Progenitor cell of endocrine pancreas (in vitro differentiated cells): ENCODE results near the gene TMEM178B. TPM values are rescaled to one million over a fixed set of nuclear protein-coding genes. Genes with fewer than 3 reads are reported as not detected.

Experiments
- DNase-seq: peaks from one replicate; pipeline ENCODE4 v3.0.0; 2021; ENCODE audit warnings: low spot score; ENCODE audit not compliant: unreplicated experiment
- H3K27ac Mint-ChIP-seq: 2 replicates; pipeline ENCODE4 v1.8.0; 2021; ENCODE audit warnings: mild to moderate bottlenecking, moderate library complexity, mixed read lengths
- H3K27me3 Mint-ChIP-seq: 2 replicates; pipeline ENCODE4 v1.8.0; 2021; ENCODE audit warnings: mixed read lengths
- H3K36me3 Mint-ChIP-seq: 2 replicates; pipeline ENCODE4 v1.8.0; 2022; ENCODE audit warnings: mixed read lengths; ENCODE audit not compliant: insufficient read depth
- H3K4me1 Mint-ChIP-seq: 2 replicates; pipeline ENCODE4 v1.8.0; 2021; ENCODE audit warnings: low read depth, mixed read lengths
- H3K4me3 Mint-ChIP-seq: 2 replicates; pipeline ENCODE4 v1.8.0; 2021; ENCODE audit warnings: low read depth, mild to moderate bottlenecking, moderate library complexity, mixed read lengths
- H3K9me3 Mint-ChIP-seq: 2 replicates; pipeline ENCODE4 v1.8.0; 2021; ENCODE audit warnings: low read depth, mixed read lengths
- total RNA-seq: library from RNA; stranded (reverse); gene quantifications from 2 replicates; pipeline ENCODE4 v1.2.1, GENCODE V29; 2021
- TF ChIP-seq, protein P1 (sequence below): fragments of 200-600 bp; sonication (generic); IDR thresholded peaks from one replicate; pipeline ENCODE4 v1.5.0; 2021; ENCODE audit warnings: antibody characterized with exemption, mild to moderate bottlenecking; ENCODE audit not compliant: unreplicated experiment

Gene TMEM178B
- total RNA-seq, 1 donor from 2014 or later = 2.8 TPM

GRCh38 chr7:141441837-141442627, 368.2 kb downstream of the TMEM178B start:
- Mint-ChIP-seq H3K4me3 (no peak overlapping the region), H3K4me1 (no peaks in the 10 kb centered on the region), H3K27ac (no peak overlapping the region), H3K36me3 (no peaks in the 10 kb centered on the region), H3K9me3 (no peaks in the 10 kb centered on the region), H3K27me3 (no peaks in the 10 kb centered on the region)
- TF ChIP-seq, protein P1, sequence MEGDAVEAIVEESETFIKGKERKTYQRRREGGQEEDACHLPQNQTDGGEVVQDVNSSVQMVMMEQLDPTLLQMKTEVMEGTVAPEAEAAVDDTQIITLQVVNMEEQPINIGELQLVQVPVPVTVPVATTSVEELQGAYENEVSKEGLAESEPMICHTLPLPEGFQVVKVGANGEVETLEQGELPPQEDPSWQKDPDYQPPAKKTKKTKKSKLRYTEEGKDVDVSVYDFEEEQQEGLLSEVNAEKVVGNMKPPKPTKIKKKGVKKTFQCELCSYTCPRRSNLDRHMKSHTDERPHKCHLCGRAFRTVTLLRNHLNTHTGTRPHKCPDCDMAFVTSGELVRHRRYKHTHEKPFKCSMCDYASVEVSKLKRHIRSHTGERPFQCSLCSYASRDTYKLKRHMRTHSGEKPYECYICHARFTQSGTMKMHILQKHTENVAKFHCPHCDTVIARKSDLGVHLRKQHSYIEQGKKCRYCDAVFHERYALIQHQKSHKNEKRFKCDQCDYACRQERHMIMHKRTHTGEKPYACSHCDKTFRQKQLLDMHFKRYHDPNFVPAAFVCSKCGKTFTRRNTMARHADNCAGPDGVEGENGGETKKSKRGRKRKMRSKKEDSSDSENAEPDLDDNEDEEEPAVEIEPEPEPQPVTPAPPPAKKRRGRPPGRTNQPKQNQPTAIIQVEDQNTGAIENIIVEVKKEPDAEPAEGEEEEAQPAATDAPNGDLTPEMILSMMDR = no peak
- no peak for DNase-seq

- no peak overlapping the region for H3K27ac Mint-ChIP-seq
- DNase-seq = no peak
- H3K4me3 Mint-ChIP-seq = no peak overlapping the region
- H3K9me3 Mint-ChIP-seq = no peaks in the 10 kb centered on the region
- H3K36me3 Mint-ChIP-seq = no peaks in the 10 kb centered on the region
- TF ChIP-seq, protein P1 = no peak
- no peaks in the 10 kb centered on the region for H3K27me3 Mint-ChIP-seq
- H3K4me1 Mint-ChIP-seq = no peaks in the 10 kb centered on the region
These were observed 368.9 kb downstream of the TMEM178B start for GRCh38 chr7:141442781-141443180.

GRCh38 chr7:141444961-141445360, 371.1 kb downstream of the TMEM178B start:
- H3K27me3 Mint-ChIP-seq = no peaks in the 10 kb centered on the region
- no peak for DNase-seq
- no peaks in the 10 kb centered on the region for H3K36me3 Mint-ChIP-seq
- no peak overlapping the region for H3K27ac Mint-ChIP-seq
- TF ChIP-seq, protein P1 = no peak
- no peaks in the 10 kb centered on the region for H3K4me1 Mint-ChIP-seq
- no peak overlapping the region for H3K4me3 Mint-ChIP-seq
- H3K9me3 Mint-ChIP-seq = no peaks in the 10 kb centered on the region

- H3K27me3 Mint-ChIP-seq = no peaks in the 10 kb centered on the region
- H3K4me3 Mint-ChIP-seq = no peak overlapping the region
- TF ChIP-seq, protein P1 = no peak
- H3K36me3 Mint-ChIP-seq = no peaks in the 10 kb centered on the region
- no peaks in the 10 kb centered on the region for H3K9me3 Mint-ChIP-seq
- H3K27ac Mint-ChIP-seq = no peak overlapping the region
- no peaks in the 10 kb centered on the region for H3K4me1 Mint-ChIP-seq
- no peak for DNase-seq
These were observed 377.4 kb downstream of the TMEM178B start for GRCh38 chr7:141451232-141451631.

GRCh38 chr7:141452911-141453310, 379.0 kb downstream of the TMEM178B start:
- no peak overlapping the region for H3K4me3 Mint-ChIP-seq

More at GRCh38 chr7:141452911-141453310, 379.0 kb downstream of the TMEM178B start:
- H3K4me1 Mint-ChIP-seq = no peaks in the 10 kb centered on the region
- TF ChIP-seq, protein P1 = no peak
- H3K27me3 Mint-ChIP-seq = no peaks in the 10 kb centered on the region
- no peaks in the 10 kb centered on the region for H3K36me3 Mint-ChIP-seq
- H3K9me3 Mint-ChIP-seq = no peaks in the 10 kb centered on the region
- H3K27ac Mint-ChIP-seq = no peak overlapping the region
- no peak for DNase-seq
